Ovary (tissue), 3 donors: ENCODE results near the gene IPO7.

Experiments
- CTCF ChIP-seq, 3 donors: fragments of 450-650 bp in 2 of 3; fragments of 200-600 bp in 1 of 3; IDR thresholded peaks; one replicate each; pipeline versions ENCODE4 v1.5.1 to v1.8.0; 2016 to 2022; ENCODE audit warnings: antibody characterized with exemption in 3 of 3, mild to moderate bottlenecking in 1 of 3
- EP300 ChIP-seq: sonication (generic); formaldehyde crosslinking; IDR thresholded peaks from one replicate; pipeline ENCODE4 v1.6.1; 2017; ENCODE audit warnings: antibody characterized with exemption
- POLR2A ChIP-seq: fragments of 450-650 bp; IDR thresholded peaks from one replicate; pipeline ENCODE4 v1.6.1; 2017; ENCODE audit warnings: antibody characterized with exemption, mild to moderate bottlenecking, moderate library complexity
- donor health status: DM: no; HTN: no; CAD: no.

- TF ChIP-seq CTCF (IDR thresholded peaks at IDR 0.05) (no peak), POLR2A (no peak), EP300 (no peak)
Measured at GRCh38 chr11:9362393-9362863, 22.0 kb upstream of the IPO7 start.
